HG02840 (cell line): ENCODE data around the gene ACTR3C.

Experiments
- ATAC-seq: cut with Tn5 transposase; IDR thresholded peaks from one replicate; pipeline ENCODE4 v1.9.1; 2021; ENCODE audit warnings: mild to moderate bottlenecking, moderate library complexity, moderate number of reproducible peaks; ENCODE audit not compliant: unreplicated experiment, low FRiP score

The ACTR3C gene

DNA sequence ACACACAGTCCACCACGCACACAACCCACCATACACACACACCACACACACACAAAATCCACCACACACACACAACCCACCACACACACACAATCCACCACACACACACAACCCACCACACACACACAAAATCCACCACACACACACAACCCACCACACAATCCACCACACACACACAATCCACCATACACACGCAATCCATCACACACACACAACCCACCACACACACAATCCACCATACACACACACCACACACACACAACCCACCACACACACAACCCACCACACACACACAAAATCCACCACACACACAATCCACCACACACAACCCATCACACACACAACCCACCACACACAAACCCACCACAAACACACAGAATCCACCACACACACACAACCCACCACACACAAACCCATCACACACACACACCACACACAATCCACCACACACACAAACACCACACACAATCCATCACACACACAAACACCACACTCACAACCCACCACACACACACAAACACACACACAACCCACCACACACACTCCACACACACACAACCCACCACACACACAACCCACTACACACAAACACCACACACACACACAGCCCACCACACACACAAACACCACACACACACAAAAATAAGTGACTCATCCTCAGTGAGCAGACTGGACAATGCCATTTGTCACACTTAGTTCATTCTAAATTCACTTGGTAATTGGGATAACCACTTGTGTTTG lies 36.4 kb upstream of the ACTR3C start:
- no peak for ATAC-seq

DNA sequence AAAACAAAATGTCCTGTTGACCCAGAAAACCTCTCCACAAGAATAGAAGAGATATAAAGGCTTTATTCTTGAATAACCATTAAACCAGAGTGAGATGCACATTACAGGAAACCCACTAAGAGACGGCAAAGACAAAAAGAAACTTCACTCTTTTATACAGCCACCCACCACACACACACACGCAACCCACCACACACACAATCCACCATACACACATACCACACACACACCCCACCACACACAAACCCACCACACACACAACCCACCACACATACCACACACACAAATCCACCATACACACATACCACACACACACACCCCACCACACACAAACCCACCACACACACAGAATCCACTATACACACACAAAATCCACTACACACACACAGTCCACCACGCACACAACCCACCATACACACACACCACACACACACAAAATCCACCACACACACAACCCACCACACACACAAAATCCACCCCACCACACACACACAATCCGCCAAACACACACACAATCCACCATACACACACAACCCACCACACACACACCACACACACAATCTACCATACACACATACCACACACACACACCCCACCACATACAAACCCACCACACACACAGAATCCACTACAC lies 35.8 kb upstream of the ACTR3C start:
- ATAC-seq: no peak

DNA sequence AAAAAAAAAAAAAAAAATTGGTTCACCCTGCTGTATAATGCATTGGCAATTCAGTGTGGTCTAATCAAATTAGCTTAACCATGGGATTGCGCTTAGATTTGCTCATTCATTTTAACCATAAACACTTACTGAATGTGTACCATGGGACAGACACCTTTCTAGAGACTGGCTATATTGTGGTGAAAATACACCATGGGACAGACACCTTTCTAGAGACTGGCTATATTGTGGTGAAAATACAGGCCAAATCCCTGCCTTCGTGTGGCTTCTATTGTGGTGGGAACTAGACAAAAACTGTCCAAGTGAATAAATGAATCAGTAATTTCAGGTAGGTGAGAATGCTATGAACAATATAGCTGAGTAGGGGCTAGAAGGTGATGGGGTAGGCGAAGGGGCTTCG lies 35.1 kb upstream of the ACTR3C start:
- no peak for ATAC-seq

DNA sequence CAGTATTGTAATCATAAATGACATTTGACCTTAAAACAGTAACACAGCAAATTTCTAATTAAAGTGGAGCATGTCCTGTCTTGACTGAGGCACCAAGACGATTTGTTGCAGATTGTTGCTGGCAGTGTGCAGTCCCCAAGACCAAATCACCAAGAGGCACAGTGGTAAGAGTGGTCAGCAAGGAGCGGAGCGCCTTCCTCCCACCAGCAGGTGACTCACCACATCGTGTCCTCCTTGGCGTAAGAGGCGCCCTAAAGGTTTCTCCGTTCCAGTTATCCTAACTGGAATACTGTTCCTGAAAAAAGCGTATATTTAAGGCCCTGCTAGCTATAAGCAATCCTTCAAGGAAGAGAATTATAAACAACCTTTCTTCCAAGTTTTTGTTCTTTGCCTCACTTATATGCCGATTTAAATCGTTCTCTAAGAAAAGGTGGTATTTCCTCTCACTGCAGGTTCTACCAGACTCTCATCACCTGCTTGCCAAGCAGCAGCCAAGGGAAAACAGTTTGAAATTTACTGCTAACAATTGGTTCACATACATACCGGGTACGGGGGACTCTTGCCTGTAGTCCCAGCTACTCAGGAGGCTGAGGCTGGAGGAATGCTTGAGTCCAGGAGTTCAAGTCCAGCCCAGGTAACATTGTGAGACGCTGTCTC lies 34.6 kb upstream of the ACTR3C start:
- no peak for ATAC-seq

DNA sequence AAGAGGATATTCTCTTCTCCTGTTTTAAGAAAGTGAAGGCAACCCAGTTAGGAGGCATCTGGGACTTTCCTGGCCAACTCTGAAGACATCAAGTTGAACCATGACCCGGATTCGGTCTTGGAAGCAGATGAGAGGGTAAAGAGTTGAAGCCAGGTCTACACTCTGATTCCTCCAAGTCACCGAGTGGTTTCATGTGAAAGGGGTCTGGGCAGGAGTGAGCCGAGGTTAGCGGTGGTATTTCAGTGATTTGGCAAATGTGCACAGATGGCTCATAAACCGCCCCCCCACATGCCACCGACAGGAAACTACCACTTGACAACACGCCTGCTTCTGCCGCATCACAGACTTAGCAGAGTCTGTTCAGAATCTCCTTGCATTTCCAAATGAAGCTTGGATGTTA lies 33.9 kb upstream of the ACTR3C start:
- no peak for ATAC-seq

DNA sequence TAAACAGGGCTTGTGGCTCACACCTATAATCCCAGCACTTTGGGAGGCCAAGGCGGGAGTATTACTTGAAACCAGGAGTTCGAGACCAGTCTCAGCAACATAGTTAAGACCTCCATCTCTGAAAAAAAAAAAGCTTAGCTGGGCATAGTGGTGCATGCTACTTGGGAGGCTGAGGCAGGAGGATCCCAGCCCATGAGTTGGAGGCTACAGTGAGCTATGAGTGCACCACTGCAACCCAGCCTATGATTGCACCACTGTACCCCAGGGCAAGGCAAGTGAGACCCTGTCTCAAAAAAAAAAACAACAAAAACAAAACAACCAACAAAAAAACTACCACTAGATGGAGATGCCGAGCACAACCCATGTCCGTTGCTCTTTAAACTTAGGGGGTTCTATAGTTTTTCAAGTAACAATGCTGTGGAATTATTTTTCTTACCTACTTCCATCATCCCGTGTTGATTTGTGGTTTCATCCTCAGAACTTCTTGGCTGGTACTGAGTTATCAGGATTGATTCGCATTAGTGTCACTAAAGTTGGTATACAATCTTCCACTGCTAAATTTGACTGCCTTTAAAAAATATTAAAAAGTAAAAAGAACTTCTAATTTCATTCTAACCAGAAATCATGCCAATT lies 33.0 kb upstream of the ACTR3C start:
- ATAC-seq: no peak

DNA sequence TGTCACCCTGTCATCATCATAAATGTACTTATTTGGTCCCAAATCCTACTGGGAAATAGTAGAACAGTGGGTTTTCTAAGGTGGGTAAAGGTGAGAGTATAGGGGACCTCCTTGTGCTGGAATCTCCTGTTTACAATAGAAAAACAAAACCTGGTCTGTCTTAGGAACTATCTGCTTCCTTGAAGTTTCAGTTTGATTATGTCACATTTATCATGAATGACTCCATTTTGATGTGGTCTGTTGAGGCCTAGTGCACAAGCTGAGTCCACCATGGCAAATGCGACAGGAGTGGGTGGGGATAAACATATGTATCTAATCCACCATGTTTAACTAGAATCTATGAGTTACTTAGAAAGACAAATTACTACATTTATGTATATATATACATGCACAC lies 32.3 kb upstream of the ACTR3C start:
- ATAC-seq: no peak

DNA sequence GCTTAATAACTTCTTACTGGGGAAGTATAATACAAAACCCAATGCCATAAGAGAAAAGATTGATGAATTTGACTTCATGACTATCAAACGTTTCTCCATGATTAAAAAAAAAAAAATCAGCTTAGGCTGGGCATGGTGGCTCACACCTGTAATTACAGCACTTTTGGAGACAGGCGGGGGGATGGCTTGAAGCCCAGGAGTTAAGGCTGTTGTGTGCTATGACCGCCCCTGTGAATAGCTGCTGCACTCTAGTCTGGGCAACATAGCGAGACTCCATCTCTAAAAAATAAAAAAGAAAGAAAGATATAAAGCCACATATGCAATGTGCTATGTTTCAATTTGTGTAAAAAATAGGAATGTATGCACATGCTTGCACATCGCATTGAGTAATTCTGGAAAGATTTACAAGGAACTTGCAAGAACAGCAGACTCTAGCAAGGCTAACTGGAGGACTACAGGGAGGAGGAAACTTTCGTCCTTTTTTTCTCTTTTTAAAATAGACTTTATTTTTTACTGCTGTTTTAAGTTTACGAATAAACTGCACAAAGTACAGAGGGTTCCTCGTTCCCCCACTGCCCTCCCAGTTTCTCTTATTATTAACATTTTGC lies 28.3 kb upstream of the ACTR3C start:
- ATAC-seq: no peak

DNA sequence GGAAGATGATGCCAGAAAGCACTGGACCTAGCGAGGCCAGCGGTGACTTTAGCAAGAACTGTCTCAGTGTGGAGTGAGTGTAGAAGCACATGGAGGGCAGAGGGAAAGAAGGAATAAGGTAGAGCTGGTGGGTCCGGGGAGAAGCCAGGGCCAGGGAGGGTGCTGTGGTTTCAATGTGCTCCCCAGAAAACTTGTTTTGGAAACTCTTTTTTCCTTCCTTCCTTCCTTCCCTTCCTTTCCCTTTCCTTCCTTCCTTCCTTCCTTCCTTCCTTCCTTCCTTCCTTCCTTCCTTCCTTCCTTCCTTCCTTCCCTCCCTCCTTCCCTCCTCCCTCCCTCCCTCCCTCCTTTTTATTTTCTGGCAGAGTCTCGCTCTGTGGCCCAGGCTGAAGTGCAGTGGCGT lies 23.6 kb upstream of the ACTR3C start:
- ATAC-seq: no peak

DNA sequence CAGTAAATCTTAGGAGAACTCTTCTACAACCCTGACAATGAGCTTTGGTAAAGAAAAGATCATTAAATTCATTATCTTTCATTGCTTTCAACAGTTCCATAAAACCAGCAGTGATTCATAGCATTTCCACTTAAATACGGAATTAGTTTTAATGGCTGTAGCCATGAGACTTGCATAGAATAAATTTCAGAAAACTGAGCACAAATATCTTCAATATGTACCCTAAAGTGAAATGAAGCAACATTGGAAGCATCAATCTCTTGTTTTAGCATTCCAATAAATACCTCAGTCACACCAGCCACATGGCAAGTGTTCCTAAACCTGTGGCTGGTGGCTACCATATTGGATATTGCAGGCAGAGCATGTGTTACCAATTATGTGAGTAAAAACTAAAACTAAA lies 21.7 kb upstream of the ACTR3C start:
- no peak for ATAC-seq

DNA sequence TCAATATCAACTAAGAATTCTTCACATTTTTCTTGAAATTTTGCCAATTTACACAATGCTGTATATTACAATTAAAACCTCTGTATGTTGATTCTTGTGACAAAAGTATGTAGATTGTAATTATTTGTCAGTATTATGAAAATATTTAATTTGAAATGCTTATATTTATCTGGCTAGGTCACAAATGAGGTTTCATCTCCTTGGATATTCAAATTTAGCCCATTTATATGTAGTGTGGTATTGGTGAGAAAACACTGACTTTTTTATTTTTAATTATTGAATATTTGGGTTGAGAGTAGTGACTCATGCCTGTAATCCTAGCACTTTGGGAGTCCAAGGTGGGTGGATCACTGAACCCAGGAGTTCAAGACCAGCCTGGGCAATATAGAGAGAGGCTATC lies 21.0 kb upstream of the ACTR3C start:
- no peak for ATAC-seq

DNA sequence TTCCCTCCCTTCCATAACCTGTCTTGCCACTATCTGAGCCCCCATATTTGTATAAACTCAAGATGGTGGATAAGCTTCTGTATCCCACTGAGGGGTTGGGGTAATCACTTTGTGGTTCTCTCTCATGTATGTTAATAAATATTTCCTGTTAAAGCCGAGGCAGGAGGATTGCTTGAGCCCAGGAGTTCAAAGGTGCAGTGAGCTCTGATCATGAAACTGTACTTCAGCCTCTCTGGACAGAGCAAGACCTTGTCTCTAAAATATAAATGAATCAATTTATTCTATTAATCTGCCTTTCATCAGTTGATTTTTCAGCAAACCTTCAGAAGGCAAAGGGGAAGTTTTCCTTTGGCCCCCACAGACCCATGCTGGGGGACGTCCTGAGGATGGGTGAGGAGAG lies 19.9 kb upstream of the ACTR3C start:
- ATAC-seq: no peak

DNA sequence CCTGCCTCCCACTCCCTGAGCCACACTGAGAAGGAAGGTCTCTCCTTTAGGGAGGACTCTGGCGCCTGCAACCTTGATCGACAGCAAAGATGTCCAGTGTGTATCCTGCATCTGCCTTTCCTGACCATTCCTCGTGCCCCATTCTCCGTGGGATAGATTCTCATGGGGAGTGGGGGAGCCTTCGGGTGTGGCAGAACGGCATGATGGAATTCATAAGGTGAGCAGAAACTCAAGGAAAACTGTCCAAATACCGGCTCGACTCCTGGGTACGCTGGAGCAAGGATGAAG lies 18.7 kb upstream of the ACTR3C start:
- ATAC-seq: no peak

DNA sequence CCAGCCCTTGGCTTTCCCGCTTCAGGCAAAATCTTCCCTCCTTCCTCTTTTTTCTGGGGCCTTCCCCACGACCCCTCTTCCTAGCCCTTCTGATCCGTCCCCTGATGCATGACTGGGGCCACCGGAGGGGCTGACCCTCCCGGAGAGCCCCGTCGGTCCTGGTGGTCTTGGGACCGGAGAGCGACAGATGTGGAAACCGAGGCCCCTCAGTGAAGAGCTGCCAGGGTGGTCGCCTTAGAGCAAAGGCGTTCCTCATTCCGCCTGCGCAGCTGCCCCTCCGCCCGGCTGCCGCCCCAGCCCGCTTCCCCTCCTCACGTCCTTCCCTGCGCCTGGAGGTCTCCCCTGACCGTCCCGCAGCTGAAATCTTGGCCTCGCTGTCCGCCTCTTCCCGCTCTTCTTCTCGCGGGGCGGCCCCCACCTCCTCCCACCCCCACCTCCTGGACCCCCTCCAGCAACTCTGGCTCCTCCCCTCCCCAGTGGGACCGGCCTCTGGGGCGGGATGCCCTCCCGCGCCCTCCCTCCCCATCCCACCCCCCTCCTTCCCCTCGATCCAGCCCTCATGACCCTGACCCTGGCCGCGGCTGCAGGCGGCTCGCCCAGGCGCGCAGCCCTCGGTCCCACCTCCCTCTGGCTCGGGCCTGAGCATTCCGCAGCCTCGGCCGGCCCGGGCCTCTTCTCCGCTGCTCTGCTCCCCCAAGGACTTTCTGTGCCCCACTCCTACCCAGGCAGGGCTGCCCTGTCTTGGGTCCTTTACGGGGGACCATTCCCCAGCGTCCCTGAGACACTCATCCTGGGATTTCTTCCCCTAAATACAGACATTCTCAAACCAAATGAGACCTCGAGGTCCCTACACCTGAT lies 18.1 kb upstream of the ACTR3C start, which contains the start of gene RARRES2:
Gene RARRES2 (minus strand): TSS at position 367 of the 858 bp plus-strand sequence. CDS start 1,020 bp downstream, outside the sequence.
- ATAC-seq: no peak

DNA sequence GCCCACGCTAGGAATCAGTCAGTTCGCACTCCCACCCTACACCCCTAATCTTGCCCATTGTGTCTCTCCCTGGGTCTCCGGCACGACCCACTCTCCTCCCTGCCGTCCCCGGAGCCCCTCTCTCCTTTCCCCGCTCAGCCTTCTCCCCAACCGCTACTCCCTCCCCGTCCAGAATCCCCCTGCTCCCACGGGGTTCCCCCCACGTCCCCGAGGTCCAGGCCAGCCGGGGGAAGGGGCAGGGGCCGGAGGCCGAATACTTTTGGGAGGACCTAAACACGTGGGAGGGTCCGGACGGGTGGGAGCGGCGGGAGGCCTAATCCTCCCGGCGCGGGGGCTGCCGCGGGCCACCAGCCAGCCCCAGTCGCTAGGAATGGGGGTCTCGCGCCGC lies 17.5 kb upstream of the ACTR3C start:
- no peak for ATAC-seq

DNA sequence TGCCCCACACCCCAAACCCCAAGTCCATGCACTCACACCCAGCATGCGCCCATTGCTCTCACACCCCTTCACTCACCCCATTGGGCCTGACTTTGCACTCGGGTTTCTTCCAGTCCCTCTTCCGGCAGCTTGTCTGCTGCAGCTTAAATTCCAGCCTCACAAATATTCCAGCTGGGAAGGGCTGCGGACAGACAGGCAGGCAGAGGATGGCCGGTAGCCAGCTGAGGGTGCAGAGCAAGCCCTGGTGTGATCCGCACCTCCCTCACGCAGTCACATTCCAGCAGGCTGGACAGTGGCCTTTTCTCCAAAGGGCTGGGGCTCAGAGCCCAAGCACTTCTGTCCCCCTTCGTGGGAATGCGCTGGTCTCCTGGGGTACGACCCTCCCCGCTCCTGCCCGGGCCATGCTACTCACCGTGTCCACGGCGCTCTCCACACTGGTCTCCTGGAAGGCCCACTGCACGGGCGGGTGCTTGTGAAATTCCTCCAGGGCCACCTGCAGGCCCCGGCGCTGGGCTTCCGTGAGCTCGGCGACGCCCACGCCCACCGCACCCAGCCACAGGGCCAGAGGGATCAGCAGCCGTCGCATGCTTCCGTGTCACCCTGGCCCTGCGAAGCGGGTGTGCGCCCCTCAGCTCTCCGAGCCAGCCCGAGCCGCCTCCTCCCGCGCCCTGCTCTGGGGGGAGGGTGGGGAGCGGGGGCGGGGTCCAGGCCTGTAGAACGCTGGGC lies 16.8 kb upstream of the ACTR3C start:
- no peak for ATAC-seq

DNA sequence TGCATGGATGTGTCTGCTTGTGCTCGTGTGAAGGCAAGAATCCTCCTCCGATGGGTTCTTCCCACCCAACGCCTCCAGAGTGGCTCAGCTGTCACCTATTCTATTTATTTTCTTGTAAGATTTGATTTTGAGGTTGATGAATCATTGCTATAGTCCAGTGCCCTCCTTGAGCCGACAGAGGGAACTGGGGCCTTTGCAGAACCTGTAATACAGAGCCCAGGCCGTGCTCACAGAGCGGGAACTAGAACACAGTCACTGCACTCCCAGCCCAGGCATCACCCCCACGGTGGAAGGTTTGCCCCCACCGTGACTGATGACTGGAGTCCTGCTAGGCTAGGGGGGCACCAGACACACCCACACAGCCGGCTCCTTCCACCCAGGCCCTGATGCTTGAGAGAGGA lies 16.1 kb upstream of the ACTR3C start:
- no peak for ATAC-seq

DNA sequence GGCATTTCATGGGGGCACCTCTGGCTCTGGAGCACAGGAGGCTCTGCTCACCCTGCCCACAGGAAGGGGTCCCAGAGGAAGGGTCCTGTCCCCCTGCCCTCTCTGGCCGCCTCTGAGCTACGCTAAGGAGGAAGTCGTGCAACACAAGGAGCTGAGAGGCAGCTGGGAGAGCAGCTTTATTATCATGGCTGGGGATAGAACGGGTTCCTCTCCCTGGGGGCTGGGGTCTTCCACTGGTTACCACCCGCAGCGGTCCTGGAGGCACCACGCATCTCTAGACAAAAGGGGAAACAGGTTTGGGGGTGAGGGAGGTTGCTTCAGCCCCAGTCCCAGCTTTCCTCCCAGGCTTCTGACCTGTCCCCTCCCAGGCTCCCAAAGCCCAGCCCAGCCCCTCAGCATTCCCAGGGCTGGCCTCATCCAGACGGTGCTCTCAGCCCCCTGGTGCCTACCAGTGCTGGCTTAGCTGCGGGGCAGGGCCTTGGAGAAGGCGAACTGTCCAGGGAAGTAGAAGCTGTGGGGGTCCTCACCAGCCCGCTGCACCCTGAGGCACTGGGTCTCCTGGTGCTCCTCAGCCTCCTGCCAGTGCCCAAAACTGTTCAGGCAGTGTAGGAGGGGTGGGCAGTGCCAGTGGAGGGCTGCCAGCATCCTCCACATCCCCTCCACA lies 15.0 kb upstream of the ACTR3C start:
- ATAC-seq: no peak

DNA sequence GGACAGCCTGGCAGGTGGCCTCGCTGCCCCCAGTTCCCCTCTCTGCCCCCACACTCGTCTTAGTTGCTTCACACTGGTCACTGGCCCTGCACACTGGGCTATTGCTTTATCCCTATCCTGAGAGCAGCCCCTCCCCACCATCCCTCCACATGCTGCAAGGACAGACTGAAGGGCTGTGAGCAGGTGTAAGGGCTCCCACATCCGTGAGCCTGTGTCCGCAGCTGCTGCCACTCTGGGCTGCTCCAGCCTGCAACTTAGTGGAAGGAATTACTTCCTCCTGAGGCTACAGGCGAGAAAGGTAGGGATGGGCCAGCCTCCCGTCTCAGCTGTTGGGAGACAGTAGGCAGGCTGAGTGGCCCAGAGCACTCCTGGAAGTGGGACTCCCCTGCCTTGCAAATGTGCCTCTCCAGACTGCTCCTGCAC lies 14.3 kb upstream of the ACTR3C start:
- no peak for ATAC-seq
